A549 (cell line): Measurements from ENCODE around the gene FOXK1.

Experiments
- CTCF ChIP-seq: fragments of >200 bp; sonication (Bioruptor Twin); formaldehyde crosslinking; IDR thresholded peaks from 3 replicates; pipeline ENCODE4 v1.5.1; 2016
- EHMT2 ChIP-seq: fragments of 200-600 bp; sonication (generic); IDR thresholded peaks from 2 replicates; pipeline ENCODE4 v1.6.1; 2016; ENCODE audit warnings: antibody characterized with exemption, low read depth, mild to moderate bottlenecking, moderate library complexity
- EP300 ChIP-seq, 2 experiments: fragments of >200 bp; sonication (Bioruptor Twin); formaldehyde crosslinking; IDR thresholded peaks; 2 replicates in 1 of 2; 3 replicates in 1 of 2; pipeline ENCODE4 v1.6.1; 2016 to 2017
- MAX ChIP-seq: IDR thresholded peaks from 2 replicates; pipeline ENCODE4 v1.6.1; 2012
- MYC ChIP-seq: IDR thresholded peaks from 2 replicates; pipeline ENCODE4 v1.6.1; 2012; ENCODE audit warnings: mild to moderate bottlenecking, inconsistent platforms, low read length, improper control_type of control experiment, borderline replicate concordance
- PBX3 ChIP-seq: IDR thresholded peaks from 2 replicates; pipeline ENCODE4 v1.6.1; 2012
- PHF8 ChIP-seq: fragments of 200-600 bp; sonication (generic); IDR thresholded peaks from 2 replicates; pipeline ENCODE4 v1.6.1; 2016; ENCODE audit warnings: low read depth, mild to moderate bottlenecking, antibody characterized with exemption, moderate library complexity, borderline replicate concordance
- POLR2A ChIP-seq: IDR thresholded peaks from 2 replicates; pipeline ENCODE4 v1.6.1; 2012; ENCODE audit warnings: mild to moderate bottlenecking, low read length
- REST ChIP-seq: fragments of 200-600 bp; sonication (generic); IDR thresholded peaks from 2 replicates; pipeline ENCODE4 v1.6.1; 2016; ENCODE audit warnings: antibody characterized with exemption, mild to moderate bottlenecking, moderate library complexity
- ZSCAN20 ChIP-seq: fragments of 250-450 bp; sonication (Bioruptor Pico); IDR thresholded peaks from 2 replicates; pipeline ENCODE4 v1.8.0; 2022; ENCODE audit warnings: mild to moderate bottlenecking, moderate library complexity

GRCh38 chr7:4775250-4775847 is 93.3 kb downstream of the FOXK1 start, which contains the start of gene AP5Z1:
- TF ChIP-seq CTCF (no peak), MYC (no peak), EHMT2 (no peak), POLR2A (peak; percentile 78), REST (no peak; the same call in 1 of the 2 replicates), PHF8 (peak; percentile 82), ZSCAN20 (CRISPR knock-in tag) (no peak), PBX3 (peak; percentile 88), MAX (peak; percentile 79), EP300 (IDR thresholded peaks at IDR 0.05) (no peak)
